ENCODE results near the gene WT1.

DNA sequence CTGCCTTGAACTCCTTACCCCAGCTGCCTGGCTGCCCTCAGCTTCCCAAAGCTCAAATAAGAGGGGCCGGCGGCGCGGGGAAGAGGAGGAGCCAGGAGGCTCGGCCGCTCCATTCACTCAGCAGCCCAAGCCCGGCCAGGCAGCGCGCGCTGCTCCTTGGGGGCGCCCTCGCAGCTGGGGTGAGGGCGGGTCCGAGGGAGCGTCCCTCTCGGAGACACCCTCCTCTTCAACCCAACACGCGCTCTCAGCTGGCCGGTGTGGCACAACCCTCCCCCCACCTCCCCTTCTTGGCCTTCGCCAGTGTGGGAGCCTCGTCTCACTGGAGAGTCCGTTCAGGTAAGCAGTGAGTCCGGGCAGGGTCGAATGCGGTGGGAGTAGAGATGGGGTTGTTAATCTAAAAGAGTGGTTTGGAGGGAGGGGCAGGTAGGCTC, at the start of gene WT1:
- TF ChIP-seq, protein P1, sequence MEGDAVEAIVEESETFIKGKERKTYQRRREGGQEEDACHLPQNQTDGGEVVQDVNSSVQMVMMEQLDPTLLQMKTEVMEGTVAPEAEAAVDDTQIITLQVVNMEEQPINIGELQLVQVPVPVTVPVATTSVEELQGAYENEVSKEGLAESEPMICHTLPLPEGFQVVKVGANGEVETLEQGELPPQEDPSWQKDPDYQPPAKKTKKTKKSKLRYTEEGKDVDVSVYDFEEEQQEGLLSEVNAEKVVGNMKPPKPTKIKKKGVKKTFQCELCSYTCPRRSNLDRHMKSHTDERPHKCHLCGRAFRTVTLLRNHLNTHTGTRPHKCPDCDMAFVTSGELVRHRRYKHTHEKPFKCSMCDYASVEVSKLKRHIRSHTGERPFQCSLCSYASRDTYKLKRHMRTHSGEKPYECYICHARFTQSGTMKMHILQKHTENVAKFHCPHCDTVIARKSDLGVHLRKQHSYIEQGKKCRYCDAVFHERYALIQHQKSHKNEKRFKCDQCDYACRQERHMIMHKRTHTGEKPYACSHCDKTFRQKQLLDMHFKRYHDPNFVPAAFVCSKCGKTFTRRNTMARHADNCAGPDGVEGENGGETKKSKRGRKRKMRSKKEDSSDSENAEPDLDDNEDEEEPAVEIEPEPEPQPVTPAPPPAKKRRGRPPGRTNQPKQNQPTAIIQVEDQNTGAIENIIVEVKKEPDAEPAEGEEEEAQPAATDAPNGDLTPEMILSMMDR (IDR thresholded peaks at IDR 0.05) = no peak
- no peak for TF ChIP-seq EP300 (IDR thresholded peaks at IDR 0.05)
